Measurements from ENCODE around the gene PAPOLA.
A peak's percentile ranks its signal among the peaks of the same experiment; 100 is the strongest.
"Not testable (repeated sequence)": the region's sequence is repeated elsewhere in the genome, so short reads cannot be mapped to it uniquely, and the experiment has no call there.

The PAPOLA gene

GRCh38 chr14:96501217-96501739, 904 bp upstream of the PAPOLA start:
- intact Hi-C loops (cut with DNase I): no loop called here
- peak in 1 of 10 donors; percentile 19 for DNase-seq

- intact Hi-C loops (cut with DNase I): no loop called here
- peak in 9 of 10 donors; percentile 21 to 91 (median 33) for DNase-seq
Measured at GRCh38 chr14:96502621-96503305, 581 bp downstream of the PAPOLA start.

DNA sequence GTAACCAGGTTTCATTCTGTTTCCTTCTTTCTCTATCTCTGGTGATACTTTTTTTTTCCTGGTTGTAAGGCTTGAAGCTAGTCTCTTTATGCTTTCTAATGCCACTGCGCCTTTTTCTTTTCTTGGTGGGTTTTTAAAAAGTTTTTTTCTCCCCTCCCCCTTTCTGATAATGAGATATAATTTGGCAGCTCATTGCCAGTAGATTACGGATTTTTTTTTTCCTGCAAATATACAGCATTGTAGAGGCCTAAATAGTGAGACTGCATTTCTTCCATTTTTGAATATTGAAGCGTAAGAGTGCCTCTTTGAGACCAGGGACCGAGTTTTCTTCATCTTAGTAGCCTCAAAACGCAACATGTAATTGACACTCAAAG, 1.1 kb downstream of the PAPOLA start:
- no peak for DNase-seq
- intact Hi-C loops (cut with DNase I): no loop called here

- DNase-seq; intact Hi-C loops (cut with DNase I): not testable (repeated sequence)
Measured at GRCh38 chr14:96504353-96504752, 2.2 kb downstream of the PAPOLA start.

- intact Hi-C loops (cut with DNase I): no loop called here
- no peak for DNase-seq
Measured at GRCh38 chr14:96507723-96508122, 5.5 kb downstream of the PAPOLA start.

- no peak for DNase-seq
- intact Hi-C loops (cut with DNase I): no loop called here
Measured at GRCh38 chr14:96508900-96509299, 6.7 kb downstream of the PAPOLA start.

DNA sequence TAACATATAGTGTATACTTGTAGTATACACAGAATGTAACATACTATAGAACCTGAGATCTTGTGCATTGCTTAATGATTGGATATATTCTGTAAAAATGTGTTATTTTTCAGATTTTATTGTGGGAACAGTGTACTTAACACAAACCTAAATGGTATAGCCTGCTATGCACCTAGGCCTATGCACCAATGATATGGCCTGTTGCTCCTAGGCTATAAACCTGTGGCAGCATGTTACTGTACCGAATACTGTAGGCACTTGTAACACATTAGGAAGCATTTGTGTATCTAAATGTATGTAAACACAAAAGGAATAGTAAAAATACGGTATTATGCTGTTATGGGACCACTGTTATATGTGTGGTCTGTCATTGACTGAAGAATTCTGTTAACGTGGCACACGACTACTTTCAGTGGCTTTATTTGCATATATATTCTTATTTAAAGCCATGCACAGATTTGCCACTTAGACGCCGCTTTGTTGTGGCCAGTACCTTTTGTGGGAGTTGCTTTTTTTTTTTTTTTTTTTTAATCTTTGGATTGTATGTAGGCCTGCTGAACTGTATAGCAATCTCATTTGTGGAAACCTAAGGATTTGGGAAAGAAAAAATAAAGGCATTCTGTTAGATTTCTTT, 7.4 kb downstream of the PAPOLA start:
- intact Hi-C loops (cut with DNase I): no loop called here
- no peak for DNase-seq

DNA sequence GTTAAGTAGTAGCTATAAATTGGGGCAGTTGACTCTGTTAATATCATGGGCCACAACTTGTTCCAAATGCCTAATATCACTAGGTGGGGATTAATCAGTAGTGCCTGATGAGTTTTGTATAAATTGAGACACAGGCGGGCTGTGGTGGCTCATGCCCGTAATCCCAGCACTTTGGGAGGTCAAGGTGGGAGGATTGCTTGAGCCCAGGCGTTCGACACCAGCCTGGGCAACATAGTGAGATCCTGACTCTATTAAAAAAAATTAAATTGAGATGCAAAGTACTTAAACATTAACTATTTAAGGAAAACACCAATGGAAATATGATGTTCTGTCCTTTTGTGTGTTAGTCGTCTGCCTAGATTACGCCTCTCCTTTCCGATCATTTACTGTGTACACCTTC, 9.0 kb downstream of the PAPOLA start:
- intact Hi-C loops (cut with DNase I): no loop called here

DNA sequence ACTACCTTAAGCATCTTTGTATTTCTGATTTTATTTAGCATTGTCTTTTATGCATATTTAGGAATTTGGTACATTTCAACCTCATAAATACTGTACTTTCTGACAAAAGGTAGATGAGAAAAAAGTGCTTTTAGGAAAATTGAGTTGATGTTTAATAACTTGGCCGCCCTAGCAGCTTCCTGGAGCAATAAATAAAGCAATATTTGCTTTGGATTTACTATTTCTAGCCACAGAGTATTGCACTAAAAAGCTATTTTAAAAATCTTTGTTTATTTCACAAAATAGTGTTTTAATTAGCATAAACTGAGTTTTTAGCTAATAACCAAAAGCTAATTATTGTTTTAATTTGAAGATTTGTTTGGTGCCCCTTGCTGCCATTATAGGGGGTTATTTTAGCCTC, 9.5 kb downstream of the PAPOLA start:
- intact Hi-C loops (cut with DNase I): no loop called here
- DNase-seq: no peak

More for the DNA sequence above, 9.0 kb downstream of the PAPOLA start:
- no peak for DNase-seq

- DNase-seq: no peak
- intact Hi-C loops (cut with DNase I): no loop called here
Measured at GRCh38 chr14:96512122-96512521, 9.9 kb downstream of the PAPOLA start.

DNA sequence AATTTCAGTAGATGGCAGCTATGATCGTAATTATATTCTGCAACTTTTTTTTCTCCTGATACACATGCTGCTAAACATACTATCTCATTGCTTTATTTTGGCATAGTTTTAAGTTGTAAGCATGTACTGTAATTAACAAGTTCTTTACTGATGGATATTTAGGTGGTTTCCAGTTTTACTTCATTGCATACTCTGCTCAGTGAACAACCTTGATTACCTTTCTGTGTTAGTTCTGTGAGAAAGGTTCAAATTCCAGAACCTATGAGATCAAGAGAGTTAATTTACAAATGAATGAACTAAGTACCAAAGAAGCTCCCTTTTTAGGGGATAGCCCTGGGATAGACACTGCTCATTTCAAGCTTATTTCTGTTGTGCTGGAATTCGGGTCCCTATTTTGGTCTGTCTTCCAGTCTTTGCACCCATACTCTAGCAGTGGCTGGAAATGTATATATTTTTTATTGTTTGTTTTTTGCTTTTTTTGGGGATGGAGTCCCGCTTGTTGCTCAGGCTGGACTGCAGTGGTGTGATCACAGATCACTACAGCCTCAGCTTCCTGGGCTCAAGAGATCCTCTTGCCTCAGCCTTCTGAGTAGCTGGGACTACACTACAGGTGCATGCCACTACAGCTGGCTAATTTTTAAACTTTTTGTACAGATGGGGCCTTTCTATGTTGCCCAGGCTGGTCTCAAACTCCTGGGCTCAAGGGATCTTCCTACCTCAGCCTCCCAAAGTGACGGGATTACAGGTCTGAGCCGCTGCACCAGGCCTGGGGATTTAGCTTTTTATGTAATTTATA, 10.6 kb downstream of the PAPOLA start:
- no peak for DNase-seq
- intact Hi-C loops (cut with DNase I): no loop called here

DNA sequence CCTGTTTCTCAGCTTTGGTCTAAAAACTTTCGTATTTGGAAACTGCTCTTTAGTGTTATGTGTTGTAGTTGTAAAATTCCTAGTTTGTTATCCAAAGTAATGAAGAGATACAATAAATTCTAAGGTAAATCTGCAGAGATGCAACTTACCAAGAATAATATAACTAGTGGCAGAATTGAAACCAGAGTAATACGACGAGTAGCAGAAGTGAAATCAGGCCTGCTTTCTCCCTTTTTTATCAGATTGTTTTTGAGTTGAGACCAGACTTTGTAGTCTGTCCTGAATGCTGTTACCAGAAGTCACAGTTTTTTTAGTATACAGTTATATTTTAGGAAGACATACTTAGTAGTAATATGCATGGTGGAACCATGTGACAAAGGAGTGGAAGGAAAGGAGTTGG, 12.5 kb downstream of the PAPOLA start:
- no peak for DNase-seq
- intact Hi-C loops (cut with DNase I): no loop called here

- no peak for DNase-seq
- intact Hi-C loops (cut with DNase I): no loop called here
Measured at GRCh38 chr14:96515731-96516130, 13.5 kb downstream of the PAPOLA start.

GRCh38 chr14:96516351-96516750, 14.2 kb downstream of the PAPOLA start:
- DNase-seq: no peak
- intact Hi-C loops (cut with DNase I): no loop called here

GRCh38 chr14:96519970-96520369, 17.8 kb downstream of the PAPOLA start:
- DNase-seq: no peak
- intact Hi-C loops (cut with DNase I): no loop called here

- intact Hi-C loops (cut with DNase I): no loop called here
- no peak for DNase-seq
Measured at GRCh38 chr14:96525452-96525851, 23.3 kb downstream of the PAPOLA start.

DNA sequence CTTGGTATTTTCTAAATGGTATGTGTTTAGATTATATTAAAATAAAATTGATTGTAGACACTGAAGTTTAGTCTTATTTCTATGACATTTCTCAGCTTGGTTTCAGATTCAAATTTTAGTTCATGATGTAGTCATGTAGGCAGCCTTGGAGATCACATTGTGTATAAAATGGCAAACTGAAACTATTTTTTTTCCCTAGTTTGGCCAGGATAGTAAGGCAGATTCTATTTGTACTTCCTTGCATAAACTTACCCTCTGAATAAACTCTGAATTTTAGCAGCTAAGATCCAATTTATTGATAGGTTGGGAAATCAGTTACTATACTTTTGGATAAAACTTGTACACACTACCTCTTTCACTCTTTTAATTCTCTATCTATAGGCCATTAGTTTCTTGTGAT, 30.4 kb downstream of the PAPOLA start:
- DNase-seq: no peak

DNA sequence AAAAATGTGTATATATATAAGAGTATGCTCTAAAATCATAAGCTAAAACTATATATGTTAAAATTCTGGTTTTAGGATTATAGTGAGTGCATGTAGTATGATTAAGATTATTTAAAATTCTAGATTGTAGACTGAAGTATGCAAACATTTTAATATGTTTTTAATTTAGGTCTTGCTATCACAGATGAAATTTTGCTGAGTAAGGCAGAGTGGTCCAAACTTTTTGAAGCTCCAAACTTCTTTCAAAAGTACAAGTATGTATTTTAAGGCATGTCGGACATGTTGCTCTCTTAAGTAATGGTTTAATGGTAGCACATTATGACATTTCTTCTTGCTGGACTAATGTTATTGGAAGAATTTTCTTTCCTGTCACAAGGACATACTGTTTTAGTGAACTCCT, 34.6 kb downstream of the PAPOLA start:
- intact Hi-C loops (cut with DNase I): no loop called here
- DNase-seq: no peak

More for the DNA sequence above, 30.4 kb downstream of the PAPOLA start:
- intact Hi-C loops (cut with DNase I): no loop called here

GRCh38 chr14:96538097-96538989, 36.2 kb downstream of the PAPOLA start:
- intact Hi-C loops (cut with DNase I): no loop called here
- no peak for DNase-seq

GRCh38 chr14:96538990-96539317, 36.8 kb downstream of the PAPOLA start:
- DNase-seq: no peak
- intact Hi-C loops (cut with DNase I): no loop called here
